ENCODE results near the gene HDAC4.

DNA sequence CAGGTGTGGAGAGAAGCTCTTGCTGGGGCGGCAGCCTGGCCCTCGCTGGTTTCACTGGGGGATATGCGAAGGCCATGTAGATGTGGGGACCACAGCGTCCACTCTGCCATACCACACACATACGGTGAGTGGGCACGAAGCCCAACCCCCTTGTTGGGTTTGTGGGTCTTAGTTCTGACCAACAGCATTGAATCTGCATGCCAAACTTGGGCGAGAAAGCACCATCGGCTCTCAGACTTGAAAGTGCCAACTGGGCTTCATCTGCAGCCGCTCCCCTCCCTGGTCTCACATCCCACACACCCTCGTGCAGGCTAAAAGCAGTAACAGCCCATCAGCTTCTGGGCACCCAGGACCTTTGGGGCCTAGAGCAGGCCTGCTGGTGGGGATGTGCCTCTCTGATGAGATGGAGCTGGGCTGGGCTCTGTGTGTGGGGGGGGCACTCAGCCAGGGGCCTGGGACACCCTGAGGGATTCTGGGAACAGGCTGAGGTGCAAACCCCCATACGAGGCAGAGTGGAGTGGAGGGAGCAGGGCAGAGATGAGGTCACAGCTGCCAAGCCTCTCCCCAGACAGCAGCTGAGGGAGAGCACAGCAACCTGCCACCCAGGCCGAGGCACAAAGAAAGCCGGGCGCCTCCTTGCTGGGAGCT lies 288.6 kb downstream of the HDAC4 start:
- no peak for TF ChIP-seq YY1 (IDR thresholded peaks at IDR 0.05; ENCODE audit: low read depth)
- TF ChIP-seq FOXM1 (IDR thresholded peaks at IDR 0.05; ENCODE audit: borderline replicate concordance, low read depth), result no peak
- no peak for TF ChIP-seq EGR1 (IDR thresholded peaks at IDR 0.05)
- no peak for TF ChIP-seq CREB1 (IDR thresholded peaks at IDR 0.05; ENCODE audit: low read depth)
- TF ChIP-seq EP300 (IDR thresholded peaks at IDR 0.05; ENCODE audit: borderline replicate concordance), result no peak
- TF ChIP-seq TEAD4 (IDR thresholded peaks at IDR 0.05), result no peak

All from Ishikawa (cell line).